ENCODE results near the gene SPAG5. TPM values are rescaled to one million over a fixed set of nuclear protein-coding genes. Genes with fewer than 3 reads are reported as not detected.

The SPAG5 gene
- total RNA-seq, 1 experiment from 2014 or later: 113 TPM

- TF ChIP-seq CTCF (IDR thresholded peaks at IDR 0.05; ENCODE audit: insufficient read depth in 1 of 2, low read depth in 1 of 2, low read length in 1 of 2, severe bottlenecking in 1 of 2, unreplicated experiment in 1 of 2): no peak
- no peak for DNase-seq
- BruUV-seq (replicated peaks): no TSS peak
- peaks cover 37% of the 10 kb centered on the region for H3K4me1 ChIP-seq
- Mint-ChIP-seq H3K9me3 (ENCODE audit: unreplicated experiment) (no peaks in the 10 kb centered on the region), H3K27ac (ENCODE audit: unreplicated experiment) (no peak overlapping the region), H3K4me1 (ENCODE audit: low read depth, unreplicated experiment) (peaks cover 22% of the 10 kb centered on the region), H3K27me3 (ENCODE audit: insufficient read depth, unreplicated experiment) (no peaks in the 10 kb centered on the region), H3K4me3 (ENCODE audit: unreplicated experiment) (no peak overlapping the region), H3K36me3 (ENCODE audit: insufficient read depth, unreplicated experiment) (peaks cover 7% of the 10 kb centered on the region)
- no peaks in the 10 kb centered on the region for H3K36me3 ChIP-seq (ENCODE audit: control insufficient read depth, insufficient read depth, low read length)
- no peaks in the 10 kb centered on the region for H3K9me3 ChIP-seq
- ChIA-PET CTCF (no interaction called here), POLR2A (no interaction called here)
- intact Hi-C loops (cut with micrococcal nuclease; ENCODE audit: unreplicated experiment): no loop called here
- H3K27me3 ChIP-seq (replicated peaks; ENCODE audit: control insufficient read depth, insufficient read depth, low read length): no peaks in the 10 kb centered on the region
- no peak overlapping the region for H3K4me3 ChIP-seq (ENCODE audit: low read depth, low read length)
Observed at GRCh38 chr17:28527859-28528258, 71.0 kb downstream of the SPAG5 start.

Other genes with a start within 250 kb of the SPAG5 start
- gene POLDIP2, start 241.5 kb downstream of the SPAG5 start, total RNA-seq (2022): 257 and 265 TPM in 2 replicates
- not detected in 2 replicates for gene SEBOX, start 233.8 kb downstream of the SPAG5 start, total RNA-seq (2022)
- gene VTN, start 228.7 kb downstream of the SPAG5 start, total RNA-seq (2022): 273 and 298 TPM in 2 replicates
- gene SARM1, start 227.3 kb downstream of the SPAG5 start, total RNA-seq (2022): 32.8 and 34.4 TPM in 2 replicates
- 114 and 128 TPM in 2 replicates for gene SLC46A1, start 192.8 kb downstream of the SPAG5 start, total RNA-seq (2022)
- gene SLC13A2, start 125.4 kb downstream of the SPAG5 start, total RNA-seq (2022): 0.42 and 0.57 TPM in 2 replicates
- 0.26 and 0.48 TPM in 2 replicates for gene FOXN1, start 92.7 kb downstream of the SPAG5 start, total RNA-seq (2022)
- 40.5 and 41.3 TPM in 2 replicates for gene UNC119, start 46.4 kb downstream of the SPAG5 start, total RNA-seq (2022)
- gene PIGS, start 27.5 kb downstream of the SPAG5 start, total RNA-seq (2022): 78.2 and 99.6 TPM in 2 replicates
- 16.3 and 17.7 TPM in 2 replicates for gene ALDOC, start 22.1 kb downstream of the SPAG5 start, total RNA-seq (2022)
- 15.7 and 18.9 TPM in 2 replicates for gene RSKR, start 15.2 kb upstream of the SPAG5 start, total RNA-seq (2022)
- 154 and 176 TPM in 2 replicates for gene BLTP2, start 46.1 kb upstream of the SPAG5 start, total RNA-seq (2022)
- gene SDF2, start 62.9 kb upstream of the SPAG5 start, total RNA-seq (2022): 63.5 and 64.9 TPM in 2 replicates
- gene SUPT6H, start 63.2 kb upstream of the SPAG5 start, total RNA-seq (2022): 127 and 129 TPM in 2 replicates
- 4.1 and 4.4 TPM in 2 replicates for gene PROCA1, start 112.9 kb upstream of the SPAG5 start, total RNA-seq (2022)
- gene RAB34, start 118.8 kb upstream of the SPAG5 start, total RNA-seq (2022): 1.2 and 1.8 TPM in 2 replicates
- gene RPL23A, start 121.0 kb upstream of the SPAG5 start, total RNA-seq (2022): 1,980 and 2,181 TPM in 2 replicates
- 31.7 and 37.9 TPM in 2 replicates for gene TLCD1, start 127.2 kb upstream of the SPAG5 start, total RNA-seq (2022)
- 11.0 and 13.4 TPM in 2 replicates for gene NEK8, start 129.8 kb upstream of the SPAG5 start, total RNA-seq (2022)
- gene TRAF4, start 145.0 kb upstream of the SPAG5 start, total RNA-seq (2022): 140 and 154 TPM in 2 replicates
- 37.6 and 39.5 TPM in 2 replicates for gene FAM222B, start 243.8 kb upstream of the SPAG5 start, total RNA-seq (2022)

Data from Caco-2 (cell line).